Effector memory CD8-positive, alpha-beta T cell (primary cell): Measurements from ENCODE around the gene NTN3.

ENCODE experiments used
- ATAC-seq: fragments of 150-1000 bp; cut with Tn5 transposase; replicated peaks from 2 replicates; pipeline ENCODE4 v1.10.0; 2021; ENCODE audit warnings: mild to moderate bottlenecking, moderate library complexity
- DNase-seq, 3 experiments: peaks; one replicate each; pipeline ENCODE4 v3.0.0; 2021
- H3K27ac Mint-ChIP-seq, 2 donors: one replicate each; pipeline ENCODE4 v1.8.0; 2022; ENCODE audit warnings: mild to moderate bottlenecking in 2 of 2, mixed read lengths in 2 of 2, moderate library complexity in 2 of 2
- H3K27me3 Mint-ChIP-seq, 2 donors: one replicate each; pipeline ENCODE4 v1.8.0; 2022; ENCODE audit warnings: mixed read lengths in 2 of 2
- H3K36me3 Mint-ChIP-seq: one replicate; pipeline ENCODE4 v1.8.0; 2022; ENCODE audit warnings: mild to moderate bottlenecking, moderate library complexity, mixed read lengths; ENCODE audit not compliant: insufficient read depth
- H3K4me1 Mint-ChIP-seq, 2 donors: one replicate each; pipeline ENCODE4 v1.8.0; 2022; ENCODE audit warnings: low read depth in 2 of 2, mixed read lengths in 2 of 2
- H3K4me3 Mint-ChIP-seq, 2 donors: one replicate each; pipeline ENCODE4 v1.8.0; 2022; ENCODE audit warnings: mild to moderate bottlenecking in 2 of 2, mixed read lengths in 2 of 2, moderate library complexity in 2 of 2
- H3K9me3 Mint-ChIP-seq, 2 donors: one replicate each; pipeline ENCODE4 v1.8.0; 2022; ENCODE audit warnings: mixed read lengths in 2 of 2

Gene NTN3

DNA sequence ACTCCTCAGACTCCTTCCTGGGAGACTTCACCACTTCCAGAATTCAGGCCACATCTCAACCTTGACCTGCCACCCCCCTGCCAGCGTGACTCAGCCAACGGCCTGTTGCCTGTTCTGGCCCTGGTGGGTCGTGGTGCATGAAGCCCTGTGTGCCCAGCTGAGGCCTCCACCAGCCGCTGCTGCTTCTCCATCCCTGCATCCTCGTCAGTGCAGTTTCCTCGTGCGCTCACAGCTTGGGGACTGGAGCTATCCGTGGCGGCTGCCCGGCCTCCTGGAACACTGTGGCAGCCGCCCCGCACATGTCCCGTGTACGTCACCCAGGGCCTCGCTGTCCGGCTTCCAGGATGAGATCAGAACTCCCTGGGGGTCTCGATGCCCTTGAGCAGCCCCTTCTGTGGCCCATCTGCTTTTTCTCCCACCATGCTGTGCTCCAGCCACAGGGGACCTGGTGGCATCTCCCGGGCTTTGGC, 19.2 kb upstream of the NTN3 start:
- H3K9me3 Mint-ChIP-seq: no peaks in the 10 kb centered on the region
- H3K4me1 Mint-ChIP-seq: no peaks in the 10 kb centered on the region
- no peak overlapping the region for H3K4me3 Mint-ChIP-seq
- H3K27me3 Mint-ChIP-seq: no peaks in the 10 kb centered on the region
- DNase-seq (no peak), ATAC-seq (no peak)
- no peaks in the 10 kb centered on the region for H3K36me3 Mint-ChIP-seq
- no peak overlapping the region for H3K27ac Mint-ChIP-seq

DNA sequence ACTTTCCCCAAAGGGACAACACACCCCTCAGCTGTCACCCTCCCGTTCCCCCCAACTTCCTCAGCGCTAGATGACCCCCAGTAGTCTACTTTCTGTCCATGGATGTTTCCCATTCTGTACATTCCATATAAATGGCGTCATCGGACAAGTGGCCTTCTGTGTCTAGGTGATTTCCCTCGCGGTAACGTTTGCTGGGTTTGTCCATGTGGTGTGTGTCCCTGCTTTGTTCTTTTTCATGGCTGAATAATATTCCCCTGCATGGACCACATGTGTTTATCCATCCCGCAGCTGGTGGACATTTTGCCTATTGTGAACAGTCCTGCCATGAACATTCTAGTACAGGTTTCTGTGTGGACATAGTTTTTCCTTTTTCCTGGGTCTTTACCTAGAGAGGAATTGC, 18.4 kb upstream of the NTN3 start:
- ATAC-seq: no peak
- Mint-ChIP-seq H3K4me1 (no peaks in the 10 kb centered on the region), H3K27ac (no peak overlapping the region), H3K36me3 (no peaks in the 10 kb centered on the region), H3K9me3 (no peaks in the 10 kb centered on the region), H3K4me3 (no peak overlapping the region), H3K27me3 (no peaks in the 10 kb centered on the region)
- DNase-seq: no peak

DNA sequence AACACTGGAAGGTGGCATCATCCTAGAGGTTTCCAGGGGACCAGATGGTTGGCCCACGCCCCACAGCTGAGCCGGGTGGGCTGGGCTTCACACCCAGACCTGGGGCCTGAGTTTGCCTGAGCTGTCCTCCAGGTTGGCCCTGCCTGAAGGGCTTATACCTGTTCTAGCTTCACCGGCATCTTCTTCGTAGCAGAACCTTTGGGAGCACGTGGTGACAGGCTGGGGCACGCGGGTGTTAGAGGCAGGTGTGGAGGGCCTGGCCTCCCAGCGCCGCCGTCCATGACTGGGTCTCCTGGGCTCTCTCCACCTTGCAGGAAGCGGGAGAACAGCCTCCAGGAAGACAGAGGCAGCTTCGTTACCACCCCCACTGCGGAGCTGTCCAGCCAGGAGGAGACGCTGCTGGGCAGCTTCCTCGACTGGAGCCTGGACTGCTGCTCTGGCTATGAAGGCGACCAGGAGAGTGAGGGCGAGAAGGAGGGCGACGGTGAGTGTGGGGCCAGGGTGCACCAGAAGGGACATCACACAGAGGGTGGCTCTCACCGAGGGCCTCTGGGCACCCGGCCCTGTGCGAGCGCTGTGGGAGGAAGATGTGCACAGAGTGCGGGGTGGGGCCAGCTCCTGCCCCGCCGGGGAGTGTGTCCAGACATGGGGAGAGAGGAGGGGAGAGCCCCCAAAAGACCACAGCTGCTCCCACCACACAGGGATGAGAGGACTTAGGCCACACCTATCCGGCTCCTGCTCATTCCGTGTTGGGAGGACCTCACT, 15.8 kb upstream of the NTN3 start:
- H3K27me3 Mint-ChIP-seq: no peaks in the 10 kb centered on the region
- H3K4me3 Mint-ChIP-seq: no peak overlapping the region
- no peak overlapping the region for H3K27ac Mint-ChIP-seq
- no peak for ATAC-seq
- DNase-seq: no peak
- H3K4me1 Mint-ChIP-seq: peaks cover 5 to 8% of the 10 kb centered on the region in 2 donors
- H3K9me3 Mint-ChIP-seq: no peaks in the 10 kb centered on the region
- H3K36me3 Mint-ChIP-seq: no peaks in the 10 kb centered on the region

DNA sequence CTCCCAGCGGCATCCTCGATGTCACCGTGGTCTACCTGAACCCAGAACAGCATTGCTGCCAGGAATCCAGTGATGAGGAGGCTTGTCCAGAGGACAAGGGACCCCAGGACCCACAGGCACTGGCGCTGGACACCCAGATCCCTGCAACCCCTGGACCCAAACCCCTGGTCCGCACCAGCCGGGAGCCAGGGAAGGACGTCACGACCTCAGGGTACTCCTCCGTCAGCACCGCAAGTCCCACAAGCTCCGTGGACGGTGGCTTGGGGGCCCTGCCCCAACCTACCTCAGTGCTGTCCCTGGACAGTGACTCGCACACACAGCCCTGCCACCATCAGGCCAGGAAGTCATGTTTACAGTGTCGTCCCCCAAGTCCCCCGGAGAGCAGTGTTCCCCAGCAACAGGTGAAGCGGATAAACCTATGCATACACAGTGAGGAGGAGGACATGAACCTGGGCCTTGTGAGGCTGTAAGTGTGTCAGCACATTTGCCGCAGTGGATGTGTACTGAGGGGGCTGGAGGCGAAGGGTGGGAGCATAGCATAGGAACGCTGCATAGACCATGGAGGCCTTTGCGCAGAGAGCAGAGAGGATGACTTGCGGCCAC, 14.4 kb upstream of the NTN3 start:
- Mint-ChIP-seq H3K4me3 (no peak overlapping the region), H3K9me3 (no peaks in the 10 kb centered on the region), H3K27me3 (no peaks in the 10 kb centered on the region), H3K4me1 (peaks cover 5 to 8% of the 10 kb centered on the region in 2 donors), H3K27ac (no peak overlapping the region), H3K36me3 (no peaks in the 10 kb centered on the region)
- no peak for ATAC-seq
- DNase-seq: no peak

DNA sequence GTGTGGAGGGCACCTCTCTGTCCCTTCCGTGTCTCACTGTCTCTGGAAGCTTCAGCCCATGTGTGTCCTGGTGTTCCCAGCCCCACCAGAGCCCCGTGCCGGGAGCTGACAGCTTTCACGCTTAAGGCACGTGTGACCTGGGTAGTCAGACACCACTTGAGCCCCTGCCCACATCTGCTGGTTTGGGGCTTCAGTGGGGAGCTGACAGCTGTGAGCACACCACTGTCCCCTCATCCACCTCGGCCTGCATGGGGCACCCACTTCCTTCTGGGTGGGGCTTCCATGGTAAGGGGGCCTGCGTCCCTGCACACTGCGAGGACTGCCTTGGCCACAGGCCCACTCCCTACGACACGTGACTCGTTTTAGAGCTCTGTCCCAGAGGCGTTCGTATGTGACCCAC, 13.8 kb upstream of the NTN3 start:
- no peak overlapping the region for H3K4me3 Mint-ChIP-seq
- no peak overlapping the region for H3K27ac Mint-ChIP-seq
- H3K27me3 Mint-ChIP-seq: no peaks in the 10 kb centered on the region
- ATAC-seq: no peak
- no peaks in the 10 kb centered on the region for H3K9me3 Mint-ChIP-seq
- DNase-seq: no peak
- H3K4me1 Mint-ChIP-seq: peaks cover 5 to 8% of the 10 kb centered on the region in 2 donors
- no peaks in the 10 kb centered on the region for H3K36me3 Mint-ChIP-seq

DNA sequence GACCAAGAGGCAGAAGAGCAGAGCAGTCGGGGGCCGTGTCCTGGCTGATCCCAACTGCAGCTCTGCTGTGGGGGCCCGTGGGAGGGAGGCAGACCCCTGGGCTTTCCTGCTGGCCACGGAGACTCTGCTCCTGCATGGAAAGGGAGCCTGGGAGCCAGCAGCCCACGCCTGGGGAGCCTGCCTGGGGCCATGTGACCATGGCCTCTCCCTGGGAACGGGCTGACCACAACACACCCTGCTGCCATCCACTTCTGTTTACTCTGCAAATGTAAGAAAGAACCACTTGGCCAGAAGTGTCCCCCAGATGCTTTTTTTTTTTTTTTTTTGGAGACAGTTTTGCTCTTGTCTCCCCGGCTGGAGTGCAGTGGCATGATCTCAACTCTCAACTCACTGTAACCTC, 13.2 kb upstream of the NTN3 start:
- Mint-ChIP-seq H3K36me3 (no peaks in the 10 kb centered on the region), H3K27me3 (no peaks in the 10 kb centered on the region), H3K9me3 (no peaks in the 10 kb centered on the region), H3K27ac (no peak overlapping the region), H3K4me1 (peaks cover 5 to 8% of the 10 kb centered on the region in 2 donors), H3K4me3 (peak overlapping the region in 1 of 2 donors; percentile 19)
- ATAC-seq: no peak
- no peak for DNase-seq

DNA sequence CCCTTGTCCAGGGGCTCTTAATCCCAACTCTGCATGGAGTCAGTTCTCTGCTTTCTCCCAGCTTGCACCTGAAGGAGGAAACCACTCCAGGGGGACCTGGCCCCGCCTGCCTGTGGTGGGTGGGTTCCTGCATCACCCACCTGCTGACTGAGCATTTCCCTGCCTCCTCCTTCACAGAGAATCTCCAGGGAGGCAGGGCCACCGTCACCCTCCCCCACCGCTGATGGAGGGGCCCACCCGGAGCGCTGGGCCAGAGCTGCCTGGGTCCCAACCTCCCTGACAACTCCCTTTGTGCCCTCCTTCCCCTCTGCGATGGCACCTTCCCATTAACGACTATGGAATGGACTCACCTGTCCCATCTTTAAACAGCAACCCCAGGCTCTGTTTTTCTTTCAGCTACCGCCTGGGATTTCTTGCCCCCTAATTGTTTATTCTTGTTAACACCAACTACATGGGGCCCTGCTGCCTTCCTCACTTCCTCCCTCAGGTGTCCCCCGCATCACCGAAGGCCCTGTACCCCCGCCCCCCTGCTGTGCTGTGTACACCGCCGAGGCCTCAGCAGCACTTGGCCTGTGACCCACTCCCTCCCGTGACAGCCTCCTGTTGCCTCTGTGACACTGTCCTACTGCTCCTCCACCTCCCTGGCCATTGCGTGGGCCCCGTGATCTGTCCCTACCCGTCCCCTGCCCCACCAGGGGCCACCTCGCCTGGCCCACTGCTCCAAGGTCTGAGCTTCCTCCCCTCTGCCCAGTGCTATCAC, 12.0 kb upstream of the NTN3 start:
- Mint-ChIP-seq H3K27me3 (no peaks in the 10 kb centered on the region), H3K27ac (peak overlapping the region in 1 of 2 donors; percentile 51), H3K4me3 (peak overlapping the region; percentile 78 to 82), H3K4me1 (peaks cover 5 to 8% of the 10 kb centered on the region in 2 donors), H3K36me3 (no peaks in the 10 kb centered on the region), H3K9me3 (no peaks in the 10 kb centered on the region)
- ATAC-seq: no peak
- no peak for DNase-seq

DNA sequence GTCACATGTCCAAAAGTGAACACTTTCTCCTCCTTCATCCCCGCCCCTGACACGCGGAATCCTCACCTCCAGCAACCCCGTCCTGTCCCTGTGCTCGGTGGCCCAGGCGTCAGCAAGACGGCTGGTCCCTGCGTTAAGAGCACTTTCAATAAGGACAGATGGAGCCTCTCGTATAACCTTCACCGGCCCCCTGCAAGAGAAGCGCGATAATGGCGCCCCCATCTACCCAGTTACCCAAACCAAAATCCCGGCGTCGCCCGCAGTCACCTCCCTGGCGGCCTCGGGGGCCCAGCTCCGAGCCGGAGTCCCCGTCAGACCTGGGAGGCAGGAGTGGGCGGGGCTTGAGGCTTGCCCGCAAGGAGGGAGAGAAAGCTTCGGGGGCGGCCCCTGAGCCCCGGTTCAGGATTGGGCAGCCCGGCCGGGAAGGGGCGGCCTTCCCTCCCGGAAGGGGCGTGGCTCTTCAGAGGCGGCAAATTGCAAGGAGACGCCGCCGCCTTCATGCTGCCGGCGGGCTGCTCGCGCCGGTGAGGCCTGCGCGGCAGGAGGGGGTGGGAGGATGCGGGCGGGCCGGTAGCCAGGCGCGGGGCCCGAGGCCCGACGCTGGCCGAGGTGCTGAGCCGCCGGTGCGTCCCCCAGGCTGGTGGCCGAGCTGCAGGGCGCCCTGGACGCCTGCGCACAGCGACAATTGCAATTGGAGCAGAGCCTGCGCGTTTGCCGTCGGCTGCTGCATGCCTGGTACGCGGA, 11.3 kb upstream of the NTN3 start, which contains the start of gene TEDC2:
TSS of gene TEDC2 (plus strand) at position 463 of the 744 bp plus-strand sequence. CDS start at position 499, 36 bp downstream.
- H3K27ac Mint-ChIP-seq: peak within 1 kb of the TSS in 1 of 2 donors; percentile 51

DNA sequence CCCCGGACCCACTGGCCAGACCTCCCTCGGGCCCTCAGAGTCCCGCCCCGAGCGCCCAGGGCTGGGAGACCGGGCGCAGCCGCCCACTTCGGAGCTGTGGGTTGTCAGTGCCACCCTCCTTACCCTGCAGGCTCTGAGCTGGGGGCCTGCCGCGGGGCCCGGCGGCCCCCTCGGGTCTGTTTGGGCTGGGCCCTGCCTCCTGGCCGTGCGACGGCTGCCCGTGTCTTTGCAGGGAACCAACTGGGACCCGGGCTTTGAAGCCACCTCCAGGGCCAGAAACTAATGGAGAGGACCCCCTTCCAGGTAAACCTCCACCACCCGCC, 10.7 kb upstream of the NTN3 start:
- H3K36me3 Mint-ChIP-seq: no peaks in the 10 kb centered on the region
- no peak overlapping the region for H3K4me3 Mint-ChIP-seq
- no peak for DNase-seq

More for the DNA sequence above, 11.3 kb upstream of the NTN3 start, which contains the start of gene TEDC2:
- H3K9me3 Mint-ChIP-seq: no peaks in the 10 kb centered on the region
- peak within 1 kb of the TSS; percentile 78 to 82 for H3K4me3 Mint-ChIP-seq
- no peaks in the 10 kb centered on the region for H3K27me3 Mint-ChIP-seq
- ATAC-seq: peak; percentile 99
- peak; percentile 93 to 97 (median 95) for DNase-seq
- H3K36me3 Mint-ChIP-seq: no peaks in the 10 kb centered on the region
- peaks cover 5 to 8% of the 10 kb centered on the region in 2 donors for H3K4me1 Mint-ChIP-seq

DNA sequence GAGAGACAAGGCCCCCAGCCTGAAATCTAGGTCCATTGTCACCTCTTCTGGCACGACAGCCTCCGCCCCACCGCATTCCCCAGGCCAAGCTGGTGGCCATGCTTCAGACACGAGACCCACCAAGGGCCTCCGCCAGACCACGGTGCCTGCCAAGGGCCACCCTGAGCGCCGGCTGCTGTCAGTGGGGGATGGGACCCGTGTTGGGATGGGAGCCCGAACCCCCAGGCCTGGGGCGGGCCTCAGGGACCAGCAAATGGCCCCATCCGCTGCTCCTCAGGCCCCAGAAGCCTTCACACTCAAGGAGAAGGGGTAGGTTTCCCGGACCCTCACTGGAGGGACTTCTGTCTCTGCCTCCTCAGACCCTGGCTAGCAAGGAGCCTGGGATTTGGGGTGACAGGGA, 10.2 kb upstream of the NTN3 start:
- no peak for DNase-seq
- Mint-ChIP-seq H3K36me3 (no peaks in the 10 kb centered on the region), H3K4me1 (peaks cover 5 to 8% of the 10 kb centered on the region in 2 donors), H3K27ac (no peak overlapping the region), H3K9me3 (no peaks in the 10 kb centered on the region), H3K27me3 (no peaks in the 10 kb centered on the region), H3K4me3 (no peak overlapping the region)
- ATAC-seq: no peak

More for the DNA sequence above, 10.7 kb upstream of the NTN3 start:
- H3K27ac Mint-ChIP-seq: no peak overlapping the region
- peaks cover 5 to 8% of the 10 kb centered on the region in 2 donors for H3K4me1 Mint-ChIP-seq
- H3K9me3 Mint-ChIP-seq: no peaks in the 10 kb centered on the region
- no peak for ATAC-seq
- no peaks in the 10 kb centered on the region for H3K27me3 Mint-ChIP-seq

DNA sequence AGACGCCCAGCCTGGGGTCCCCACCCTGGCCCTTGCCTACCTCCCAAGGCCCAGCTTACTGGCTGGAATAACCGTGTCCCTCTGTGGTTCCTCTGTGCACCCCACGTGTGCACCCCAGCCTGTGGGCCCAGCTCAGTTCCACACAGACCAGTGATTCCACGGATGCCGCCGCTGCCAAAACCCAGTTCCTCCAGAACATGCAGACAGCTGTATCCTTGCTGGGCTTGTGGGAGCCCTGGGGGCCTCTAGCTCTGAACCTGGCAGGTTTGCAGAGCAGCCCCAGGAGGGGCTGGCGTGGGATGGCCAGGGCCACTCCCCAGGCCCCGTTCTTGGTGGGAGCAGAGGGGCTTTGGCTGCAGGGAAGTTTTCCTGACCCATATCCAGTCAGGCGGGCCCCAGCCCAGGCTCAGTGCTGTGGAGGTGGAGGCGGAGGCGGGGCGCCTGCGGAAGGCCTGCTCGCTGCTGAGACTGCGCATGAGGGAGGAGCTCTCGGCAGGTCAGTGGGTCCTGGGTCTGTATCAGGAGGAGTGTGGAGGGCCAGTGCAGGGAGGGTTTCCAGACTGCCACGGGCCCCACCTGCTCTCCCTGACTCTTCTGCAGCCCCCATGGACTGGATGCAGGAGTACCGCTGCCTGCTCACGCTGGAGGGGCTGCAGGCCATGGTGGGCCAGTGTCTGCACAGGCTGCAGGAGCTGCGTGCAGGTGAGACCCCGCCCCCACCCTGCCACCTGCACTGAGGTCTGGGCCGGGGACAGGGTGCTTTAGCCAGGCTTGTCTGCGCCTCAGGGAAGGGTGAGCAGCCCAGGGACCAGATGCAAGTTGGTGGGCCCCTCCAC, 8.8 kb upstream of the NTN3 start:
- peaks cover 0 to 6% of the 10 kb centered on the region in 2 donors for H3K27me3 Mint-ChIP-seq
- DNase-seq (no peak), ATAC-seq (no peak)
- H3K4me1 Mint-ChIP-seq: peaks cover 5 to 8% of the 10 kb centered on the region in 2 donors
- no peak overlapping the region for H3K27ac Mint-ChIP-seq
- no peaks in the 10 kb centered on the region for H3K9me3 Mint-ChIP-seq
- H3K36me3 Mint-ChIP-seq: no peaks in the 10 kb centered on the region
- H3K4me3 Mint-ChIP-seq: no peak overlapping the region

DNA sequence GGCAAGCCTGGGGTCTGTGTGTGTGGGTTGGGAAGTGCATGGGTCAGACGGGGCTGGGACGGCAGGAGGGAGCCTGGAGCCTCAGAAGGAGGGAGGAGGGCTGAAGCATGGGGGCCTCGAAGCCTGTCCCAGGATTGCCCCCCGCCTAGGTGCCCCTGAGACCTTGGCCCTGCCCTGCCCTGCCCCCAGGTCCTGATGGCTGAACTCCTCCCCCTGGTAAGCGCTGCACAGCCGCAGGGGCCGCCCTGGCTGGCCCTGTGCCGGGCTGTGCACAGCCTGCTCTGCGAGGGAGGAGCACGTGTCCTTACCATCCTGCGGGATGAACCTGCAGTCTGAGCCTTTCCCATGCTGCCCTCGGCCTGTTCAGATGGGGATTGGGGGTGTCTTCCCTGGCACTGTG, 6.8 kb upstream of the NTN3 start:
- no peak for ATAC-seq
- Mint-ChIP-seq H3K4me1 (peaks cover 5% of the 10 kb centered on the region in 2 donors), H3K36me3 (no peaks in the 10 kb centered on the region), H3K9me3 (no peaks in the 10 kb centered on the region), H3K4me3 (no peak overlapping the region), H3K27me3 (peaks cover under 1 to 23% of the 10 kb centered on the region in 2 donors), H3K27ac (no peak overlapping the region)
- DNase-seq: no peak
